Astrocyte (in vitro differentiated cells and primary cell): ENCODE data around the gene FKBP1C.
"Not testable (repeated sequence)": the region's sequence is repeated elsewhere in the genome, so short reads cannot be mapped to it uniquely, and the experiment has no call there.

Experiments
- CTCF ChIP-seq: IDR thresholded peaks from 2 replicates; pipeline ENCODE4 v1.5.1; 2011; ENCODE audit warnings: low read depth, mild to moderate bottlenecking, inconsistent platforms, low read length, moderate library complexity; ENCODE audit not compliant: insufficient read depth
- EZH2 ChIP-seq: IDR thresholded peaks from 2 replicates; pipeline ENCODE4 v1.6.1; 2012; ENCODE audit warnings: mild to moderate bottlenecking, low read length, inconsistent platforms; ENCODE audit not compliant: insufficient read depth

- not testable (repeated sequence) for TF ChIP-seq CTCF, EZH2
Measured at GRCh38 chr6:63227928-63228894, 16.9 kb downstream of the FKBP1C start.
